Activated naive CD4-positive, alpha-beta T cell treated with anti-CD3 and anti-CD28 coated beads, Interleukin-2, amount 50 U/mL, for 72 hours (primary cell): ENCODE measurements around the gene JUNB. TPM values are rescaled to one million over a fixed set of nuclear protein-coding genes. Genes with fewer than 3 reads are reported as not detected.

ENCODE experiments used
- ATAC-seq, 2 donors: fragments of 150-1000 bp; cut with Tn5 transposase; 2 replicates each; pipeline ENCODE4 v1.10.0; 2021; ENCODE audit warnings: mild to moderate bottlenecking in 2 of 2, moderate library complexity in 2 of 2
- DNase-seq, 2 donors: peaks; one replicate each; pipeline ENCODE4 v3.0.0; 2021 to 2022; ENCODE audit warnings: low spot score in 2 of 2
- H3K27ac Mint-ChIP-seq, 2 donors: one replicate each; pipeline ENCODE4 v1.8.0; 2022; ENCODE audit warnings: mild to moderate bottlenecking in 2 of 2, mixed read lengths in 2 of 2
- H3K36me3 Mint-ChIP-seq, 2 donors: one replicate each; pipeline ENCODE4 v1.8.0; 2022; ENCODE audit warnings: mixed read lengths in 2 of 2
- H3K9me3 Mint-ChIP-seq, 2 donors: one replicate each; pipeline ENCODE4 v1.8.0; 2022; ENCODE audit warnings: mixed read lengths in 2 of 2
- total RNA-seq, 2 donors: library from RNA; stranded (reverse); gene quantifications; one replicate each; pipeline ENCODE4 v1.2.3, GENCODE V29; 2022

Gene JUNB
- total RNA-seq, 2 donors from 2014 or later = 400 to 402 TPM

DNA sequence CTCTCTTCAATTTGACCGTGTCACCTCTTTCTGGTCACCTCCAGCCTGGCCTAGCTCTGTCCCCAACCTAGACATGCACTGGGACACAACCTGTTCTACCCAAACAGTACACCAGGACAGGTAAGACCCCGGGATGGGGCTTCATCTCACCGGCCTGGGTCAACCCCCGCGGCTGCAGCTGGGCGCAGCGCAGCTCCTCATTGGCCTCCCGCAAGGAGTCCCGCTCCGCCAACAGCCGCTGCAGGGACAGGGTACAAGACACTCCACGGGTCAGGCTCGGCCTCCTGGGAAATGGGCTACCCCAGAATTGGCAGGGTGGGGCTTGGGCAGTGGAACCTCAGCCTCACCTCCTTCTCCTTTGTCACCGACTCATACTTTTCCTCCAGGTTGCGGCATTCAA is 23.6 kb upstream of the JUNB start:
- ATAC-seq (no peak), DNase-seq (no peak)
- no peaks in the 10 kb centered on the region for H3K36me3 Mint-ChIP-seq

DNA sequence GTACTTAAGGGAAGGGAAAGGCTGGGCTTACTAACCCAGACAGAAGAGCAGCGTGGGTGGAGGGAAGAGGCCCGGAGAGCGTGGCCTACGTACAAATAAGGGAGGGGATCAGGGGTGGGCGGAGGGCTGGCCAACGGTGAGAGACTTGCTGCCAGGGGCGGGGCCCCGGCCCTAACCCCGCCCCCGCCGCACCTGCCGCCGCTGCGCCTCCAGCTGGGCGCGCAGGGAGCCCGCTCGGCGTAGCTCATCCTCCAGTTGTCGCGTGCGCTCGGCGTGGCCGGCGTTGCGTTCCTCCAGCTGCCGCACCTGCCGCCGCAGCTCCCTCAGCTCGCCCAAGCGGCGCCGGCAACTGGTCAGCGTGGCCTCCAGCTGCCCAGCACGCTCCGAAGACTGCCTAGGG is 21.6 kb upstream of the JUNB start:
- no peaks in the 10 kb centered on the region for H3K9me3 Mint-ChIP-seq
- ATAC-seq (peak; percentile 55 to 65), DNase-seq (no peak)
- no peaks in the 10 kb centered on the region for H3K36me3 Mint-ChIP-seq
- no peak overlapping the region for H3K27ac Mint-ChIP-seq

More for the DNA sequence above, 23.6 kb upstream of the JUNB start:
- Mint-ChIP-seq H3K9me3 (no peaks in the 10 kb centered on the region), H3K27ac (no peak overlapping the region)

DNA sequence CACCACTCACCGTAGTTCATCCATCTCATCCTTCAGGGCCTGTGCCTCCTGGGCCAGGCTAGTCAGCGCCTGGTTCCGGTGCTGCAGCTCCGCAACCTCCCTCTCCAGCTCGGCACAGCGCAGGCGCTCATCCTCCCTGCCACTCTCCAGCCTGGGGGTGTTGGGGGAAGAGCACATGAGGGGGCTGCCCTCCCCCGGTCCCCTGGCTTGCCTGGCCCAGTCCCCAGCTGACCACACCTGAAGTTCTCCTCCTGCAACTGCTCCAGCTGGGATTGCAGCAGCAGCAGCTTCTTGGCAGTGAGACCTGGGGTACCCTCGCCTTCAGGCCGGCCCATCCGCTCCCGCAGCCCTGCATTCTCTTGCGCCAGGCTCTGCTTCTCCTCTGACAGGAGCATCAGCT is 20.4 kb upstream of the JUNB start:
- DNase-seq = no peak
- Mint-ChIP-seq H3K36me3 (no peaks in the 10 kb centered on the region), H3K27ac (no peak overlapping the region), H3K9me3 (no peaks in the 10 kb centered on the region)
- ATAC-seq = no peak

DNA sequence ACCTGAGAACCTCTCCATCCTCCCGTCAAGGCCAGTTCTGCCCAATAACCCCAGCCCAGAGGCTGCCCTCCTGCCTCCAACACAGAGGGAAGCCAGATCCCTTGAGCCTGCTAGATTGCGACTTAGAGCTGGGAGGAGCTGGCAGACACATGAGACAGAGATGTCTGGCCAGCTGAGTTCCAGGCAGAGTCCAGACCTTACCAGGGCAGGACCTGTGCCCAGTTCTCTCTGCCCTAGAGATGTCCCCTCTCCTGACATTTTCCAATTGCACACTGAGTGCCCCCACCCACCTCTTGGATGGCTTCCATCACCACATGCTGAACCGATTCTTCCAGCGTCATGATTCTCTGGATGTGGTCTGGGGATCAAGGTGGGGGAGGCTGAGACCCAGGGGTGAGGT is 19.0 kb upstream of the JUNB start:
- H3K27ac Mint-ChIP-seq = no peak overlapping the region
- no peak for ATAC-seq
- no peaks in the 10 kb centered on the region for H3K9me3 Mint-ChIP-seq
- H3K36me3 Mint-ChIP-seq = no peaks in the 10 kb centered on the region
- DNase-seq = no peak

DNA sequence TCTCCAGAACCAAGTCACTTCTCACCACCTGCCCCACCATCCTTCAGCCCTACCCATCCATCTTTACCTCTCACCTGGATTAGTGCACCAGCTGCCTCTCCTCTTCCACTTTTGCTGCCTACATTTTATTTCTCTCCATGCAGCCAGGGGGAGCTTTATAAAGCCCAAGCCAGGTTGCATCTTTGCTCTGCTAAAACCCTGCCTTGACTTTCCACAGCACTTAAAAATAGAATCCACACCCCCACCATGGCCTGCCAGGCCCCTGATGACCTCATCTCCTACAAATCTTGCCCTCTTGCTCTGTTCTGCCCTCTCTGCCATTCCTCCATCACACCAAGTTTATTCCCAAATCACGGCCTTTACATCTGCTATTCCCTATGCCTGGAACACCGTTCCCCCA is 17.7 kb upstream of the JUNB start:
- H3K9me3 Mint-ChIP-seq = no peaks in the 10 kb centered on the region
- peaks cover 0 to 4% of the 10 kb centered on the region in 2 donors for H3K36me3 Mint-ChIP-seq
- no peak for DNase-seq
- no peak overlapping the region for H3K27ac Mint-ChIP-seq
- no peak for ATAC-seq

DNA sequence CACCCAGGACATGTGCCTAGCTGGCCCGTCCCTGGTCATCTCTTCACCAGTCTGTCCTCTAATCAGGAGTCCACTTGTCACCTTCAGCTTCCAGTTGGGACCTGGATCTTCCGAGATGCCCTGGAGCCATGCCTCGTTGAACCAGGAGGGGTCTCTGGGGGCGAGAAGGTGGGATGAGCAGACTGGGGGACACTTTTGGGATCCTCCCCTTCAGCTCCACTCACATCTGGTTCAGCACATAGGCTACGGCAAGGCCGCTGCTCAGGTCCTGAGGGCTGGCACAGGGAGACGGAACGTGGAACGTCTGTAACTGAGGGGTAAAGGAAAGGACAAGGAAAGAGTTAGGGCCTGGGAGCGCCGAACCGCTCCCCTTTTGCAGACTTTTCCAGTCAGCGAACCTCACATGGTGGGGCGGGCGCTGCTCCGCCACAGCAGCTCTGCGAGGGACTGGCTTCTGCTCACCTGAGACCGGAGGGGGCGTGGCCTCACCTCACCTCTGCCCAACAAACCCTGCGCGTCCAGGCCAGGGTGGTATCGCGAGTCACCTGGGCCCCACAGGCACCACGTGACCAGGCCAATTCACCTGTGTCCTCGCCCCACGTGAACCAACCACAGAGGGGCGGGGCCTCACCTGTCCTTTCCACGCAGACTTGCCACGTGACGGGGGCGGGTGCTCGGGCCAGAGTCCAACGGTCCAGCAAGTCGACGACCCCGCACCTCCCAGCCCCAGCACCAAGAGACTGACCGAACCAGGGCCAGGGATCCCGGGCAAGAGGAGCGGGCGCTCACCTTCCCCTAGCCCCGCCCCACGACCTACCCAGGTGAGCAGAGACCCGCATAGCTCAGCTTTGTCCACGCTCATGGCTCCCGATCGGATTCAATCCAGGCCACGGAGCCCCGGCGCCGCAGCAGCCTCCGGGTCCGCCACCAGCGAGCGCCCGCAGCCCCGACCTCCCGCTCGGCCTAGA is 16.4 kb upstream of the JUNB start, which contains the start of gene HOOK2:
Gene HOOK2, minus strand, starts transcription at position 965 of the 968 bp plus-strand sequence. Its CDS starts 103 bp downstream, at position 862.
- DNase-seq (no peak), ATAC-seq (no peak)
- H3K36me3 Mint-ChIP-seq = peaks cover 0 to 5% of the 10 kb centered on the region in 2 donors
- no peaks in the 10 kb centered on the region for H3K9me3 Mint-ChIP-seq
- H3K27ac Mint-ChIP-seq = peak within 1 kb of the TSS; percentile 30 to 74

DNA sequence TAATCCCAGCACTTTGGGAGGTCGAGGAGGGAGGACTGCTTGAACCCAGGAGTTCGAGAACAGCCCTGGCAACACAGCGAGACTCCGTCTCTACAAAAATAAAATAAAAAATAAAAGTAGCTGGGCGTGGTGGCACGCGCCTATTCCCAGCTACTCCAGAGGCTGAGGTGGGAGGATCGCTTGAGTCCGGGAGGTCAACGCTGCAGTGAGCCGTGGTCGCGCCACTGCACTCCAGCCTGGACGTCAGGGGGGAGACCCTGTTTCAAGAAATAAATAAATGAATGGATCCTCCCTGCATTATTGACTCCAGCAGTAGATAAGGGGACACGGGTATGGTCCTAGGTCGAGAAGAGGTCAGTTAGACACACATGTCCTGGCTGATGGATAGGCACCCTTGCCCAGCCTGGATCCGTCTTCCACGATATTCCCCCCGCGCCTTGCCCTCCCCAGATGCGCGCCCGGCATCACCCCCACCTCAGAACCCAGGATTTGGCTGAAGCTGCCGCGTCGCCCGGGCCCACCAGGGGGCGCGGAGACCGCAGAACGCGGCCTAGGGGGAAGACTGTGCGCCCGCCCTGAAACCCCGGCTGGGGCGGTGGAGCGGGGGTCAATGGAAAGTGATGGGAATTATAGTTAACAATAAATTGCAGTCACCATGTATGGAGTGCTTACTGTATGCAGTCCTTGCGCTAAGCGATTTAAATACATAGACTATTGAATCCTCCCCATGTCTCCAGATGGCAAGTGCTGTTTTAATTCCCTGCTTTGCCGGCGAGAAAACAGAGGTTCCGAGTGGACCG is 13.9 kb upstream of the JUNB start:
- Mint-ChIP-seq H3K36me3 (peaks cover 0 to 5% of the 10 kb centered on the region in 2 donors), H3K9me3 (no peaks in the 10 kb centered on the region), H3K27ac (peak overlapping the region; percentile 86 to 87)
- DNase-seq (peak; percentile 81 to 94), ATAC-seq (peak; percentile 45 to 47)

DNA sequence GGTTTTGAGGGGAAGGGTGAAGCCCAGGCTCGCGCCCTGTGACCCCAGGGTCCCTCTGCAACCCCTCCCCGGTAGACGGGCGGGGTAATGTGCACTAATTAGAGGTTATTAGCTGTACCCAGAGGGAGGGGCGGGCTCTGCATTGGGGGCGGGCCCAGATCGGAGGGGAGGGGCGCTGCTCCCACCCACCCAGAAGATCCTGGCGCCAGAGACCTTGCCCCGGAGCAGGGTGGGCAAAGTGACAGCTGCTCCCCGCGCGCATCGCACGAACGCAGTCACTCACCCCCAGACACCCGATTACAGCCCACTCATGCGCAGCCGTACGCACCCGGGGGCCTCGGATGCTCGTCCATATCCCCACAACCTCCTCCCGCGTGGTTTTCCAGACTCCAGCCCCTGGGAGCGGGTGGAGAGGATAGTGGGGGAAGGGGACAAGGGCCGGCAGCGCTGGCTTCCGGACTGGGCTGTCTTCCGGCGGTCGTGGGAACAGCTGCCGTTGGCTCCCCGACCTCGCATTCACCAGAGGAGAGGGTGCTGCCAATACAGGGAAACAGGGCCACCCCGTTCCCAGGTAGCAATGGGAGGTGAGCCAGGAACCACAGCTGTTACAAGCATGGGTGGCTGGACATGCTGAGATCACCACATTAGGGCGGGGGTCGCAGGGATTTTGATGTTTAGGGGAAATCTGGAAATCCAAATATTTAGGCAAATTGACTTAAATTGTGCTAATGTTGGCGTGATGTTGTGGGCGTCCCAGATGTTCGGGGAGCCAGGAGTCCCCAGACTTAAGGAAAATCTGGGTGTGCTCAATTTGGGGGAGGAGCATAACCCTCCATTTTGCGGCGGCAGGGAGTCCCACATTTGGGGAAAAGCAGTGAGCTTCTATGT is 13.0 kb upstream of the JUNB start:
- Mint-ChIP-seq H3K9me3 (no peaks in the 10 kb centered on the region), H3K27ac (peak overlapping the region; percentile 86 to 87), H3K36me3 (peaks cover 0 to 5% of the 10 kb centered on the region in 2 donors)
- ATAC-seq (peak in 1 of 2 donors; percentile 20), DNase-seq (peak; percentile 54 to 64)

DNA sequence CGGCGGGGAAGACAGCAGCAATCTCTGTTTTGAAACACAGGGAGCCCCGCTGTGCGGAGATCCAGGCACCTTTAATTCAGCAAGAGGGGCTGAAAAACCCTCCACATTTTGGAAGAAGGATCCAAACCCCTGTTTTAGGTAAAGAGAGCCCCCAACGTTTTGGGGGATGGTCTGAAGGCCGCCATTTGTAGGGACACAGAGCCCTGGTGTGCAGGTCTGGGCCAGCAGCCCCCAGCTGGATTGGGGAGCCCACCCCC is 12.5 kb upstream of the JUNB start:
- Mint-ChIP-seq H3K9me3 (no peaks in the 10 kb centered on the region), H3K36me3 (peaks cover 0 to 5% of the 10 kb centered on the region in 2 donors), H3K27ac (peak overlapping the region; percentile 86 to 87)
- DNase-seq = no peak
- ATAC-seq = no peak

DNA sequence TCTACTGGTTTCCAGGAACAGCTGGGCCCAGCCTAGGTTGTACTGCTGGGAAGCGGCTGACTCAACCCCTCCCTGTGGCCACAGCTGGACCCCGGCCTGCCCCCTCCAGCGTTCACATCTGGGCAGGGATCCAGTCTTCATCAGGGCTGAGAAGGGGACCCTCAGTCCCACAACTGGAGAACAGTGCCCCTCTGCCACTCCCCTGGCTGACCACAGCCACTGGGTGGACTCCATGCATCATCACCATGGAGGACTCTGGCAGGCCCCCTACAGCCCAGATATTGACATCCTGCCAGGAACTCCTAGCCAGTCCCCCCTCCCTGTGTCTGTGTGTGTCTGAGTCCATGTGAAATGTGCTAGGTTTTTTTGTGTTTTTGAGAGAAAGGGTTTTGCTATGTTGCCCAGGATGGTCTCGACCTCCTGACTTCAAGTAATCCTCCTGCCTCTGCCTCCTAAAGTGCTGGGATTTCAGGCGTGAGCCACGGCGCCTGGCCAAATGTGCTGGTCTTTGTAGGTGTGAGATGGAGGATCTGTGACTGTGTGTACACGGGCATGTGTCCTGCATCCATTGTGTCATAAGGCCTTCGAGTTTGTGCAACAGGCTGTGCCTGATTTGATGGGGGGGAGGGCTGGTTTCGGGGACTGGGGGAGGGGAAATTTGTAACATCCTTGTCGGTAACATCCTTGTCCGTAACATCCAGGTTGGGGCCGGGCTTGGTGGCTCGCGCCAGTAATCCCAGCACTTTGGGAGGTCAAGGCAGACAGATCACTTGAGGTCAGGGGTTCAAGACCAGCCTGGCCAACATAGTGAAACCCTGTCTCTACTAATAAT is 11.9 kb upstream of the JUNB start:
- ATAC-seq = no peak
- H3K9me3 Mint-ChIP-seq = no peaks in the 10 kb centered on the region
- no peak for DNase-seq
- H3K36me3 Mint-ChIP-seq = peaks cover 0 to 5% of the 10 kb centered on the region in 2 donors
- peak overlapping the region; percentile 79 to 87 for H3K27ac Mint-ChIP-seq

DNA sequence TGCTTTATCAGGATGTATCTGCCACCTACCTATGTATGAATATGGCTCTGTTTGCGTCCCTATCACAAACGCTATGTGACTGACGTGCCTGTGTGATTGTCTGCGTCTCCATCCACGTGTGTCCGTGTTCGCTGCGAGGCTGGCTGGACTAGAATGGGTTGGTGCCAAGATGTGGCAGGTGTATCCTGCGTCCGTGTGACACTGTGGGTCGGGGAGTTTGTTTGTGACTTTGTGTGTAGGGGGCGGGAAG is 9.2 kb upstream of the JUNB start:
- H3K27ac Mint-ChIP-seq = peak overlapping the region in 1 of 2 donors; percentile 96
- no peaks in the 10 kb centered on the region for H3K9me3 Mint-ChIP-seq
- DNase-seq = no peak
- no peak for ATAC-seq
- H3K36me3 Mint-ChIP-seq = peaks cover 0 to 5% of the 10 kb centered on the region in 2 donors

DNA sequence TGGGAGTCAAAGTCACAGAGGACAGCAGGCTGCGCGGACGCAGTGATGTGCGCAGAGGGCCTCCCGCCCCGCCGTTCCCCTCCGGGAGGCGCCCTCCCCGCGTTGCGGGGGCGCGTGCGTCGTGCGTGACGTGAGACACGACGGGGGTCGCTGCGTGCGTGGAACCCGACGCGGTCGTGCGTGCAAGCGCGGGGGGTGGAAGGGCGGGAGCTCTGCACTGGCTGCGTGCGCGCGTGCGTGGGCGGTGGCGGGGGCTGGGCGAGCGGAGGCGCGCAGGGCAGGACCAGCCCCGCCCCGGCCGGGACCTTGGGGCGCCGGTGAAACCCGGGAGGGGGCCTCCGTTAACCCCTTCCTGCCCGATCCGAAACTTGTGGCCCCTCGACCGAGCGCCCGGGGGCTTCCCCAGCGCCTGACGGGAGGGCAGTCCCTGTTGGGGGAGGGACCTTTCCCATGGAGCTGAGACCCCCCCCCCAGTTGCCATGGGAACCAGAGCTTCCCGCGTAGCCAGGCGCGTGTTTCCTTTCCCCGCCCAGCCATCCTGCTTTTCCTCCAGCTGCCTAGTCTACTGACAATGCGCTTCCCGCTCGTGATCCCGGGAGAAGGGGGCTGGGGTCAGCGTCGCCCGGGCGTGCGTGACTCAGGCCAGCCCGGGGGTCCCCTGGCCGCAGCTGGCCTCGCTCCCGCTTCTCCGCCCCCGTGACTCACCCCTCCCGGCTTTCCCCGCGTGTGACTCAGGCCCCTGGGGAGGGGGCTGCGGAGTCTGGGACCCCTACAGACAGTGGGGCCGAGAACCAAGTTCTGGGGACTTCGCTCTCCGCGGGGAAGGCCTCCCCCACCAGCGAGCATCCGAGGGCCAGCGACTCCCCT is 8.6 kb upstream of the JUNB start:
- H3K36me3 Mint-ChIP-seq = peaks cover 0 to 5% of the 10 kb centered on the region in 2 donors
- peak; percentile 53 to 63 for ATAC-seq
- peak overlapping the region in 1 of 2 donors; percentile 96 for H3K27ac Mint-ChIP-seq
- DNase-seq = peak; percentile 91 to 96
- no peaks in the 10 kb centered on the region for H3K9me3 Mint-ChIP-seq

DNA sequence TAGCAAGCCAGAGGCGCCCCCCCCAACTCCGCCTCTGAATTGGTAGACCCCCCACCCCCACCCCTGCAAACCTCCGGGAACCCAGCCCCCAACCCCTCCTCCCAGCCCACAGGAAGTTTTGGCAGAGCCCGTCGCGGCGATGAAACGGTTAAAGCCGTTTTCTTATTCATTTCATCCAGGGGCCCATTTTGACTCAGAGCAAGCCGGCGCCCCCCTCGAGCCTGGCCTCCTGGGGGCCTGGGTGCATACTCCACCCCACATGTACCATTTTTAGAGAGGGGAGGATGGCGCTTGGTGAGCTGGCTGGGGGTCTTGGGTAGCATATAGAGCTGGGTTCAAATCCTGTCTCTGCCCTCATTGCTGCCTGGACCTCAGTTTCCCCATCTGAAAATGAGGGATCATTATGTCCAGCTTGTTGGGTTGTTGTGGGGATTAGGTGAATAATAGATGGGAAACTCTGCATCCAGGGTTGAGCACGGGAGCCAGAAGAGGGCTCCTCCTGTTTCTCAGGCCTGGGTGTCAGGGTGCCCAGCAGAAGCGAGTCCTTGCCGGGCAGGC is 7.9 kb upstream of the JUNB start:
- Mint-ChIP-seq H3K36me3 (peaks cover 0 to 3% of the 10 kb centered on the region in 2 donors), H3K9me3 (no peaks in the 10 kb centered on the region), H3K27ac (peak overlapping the region in 1 of 2 donors; percentile 92)
- ATAC-seq (peak; percentile 38 to 50), DNase-seq (no peak)

DNA sequence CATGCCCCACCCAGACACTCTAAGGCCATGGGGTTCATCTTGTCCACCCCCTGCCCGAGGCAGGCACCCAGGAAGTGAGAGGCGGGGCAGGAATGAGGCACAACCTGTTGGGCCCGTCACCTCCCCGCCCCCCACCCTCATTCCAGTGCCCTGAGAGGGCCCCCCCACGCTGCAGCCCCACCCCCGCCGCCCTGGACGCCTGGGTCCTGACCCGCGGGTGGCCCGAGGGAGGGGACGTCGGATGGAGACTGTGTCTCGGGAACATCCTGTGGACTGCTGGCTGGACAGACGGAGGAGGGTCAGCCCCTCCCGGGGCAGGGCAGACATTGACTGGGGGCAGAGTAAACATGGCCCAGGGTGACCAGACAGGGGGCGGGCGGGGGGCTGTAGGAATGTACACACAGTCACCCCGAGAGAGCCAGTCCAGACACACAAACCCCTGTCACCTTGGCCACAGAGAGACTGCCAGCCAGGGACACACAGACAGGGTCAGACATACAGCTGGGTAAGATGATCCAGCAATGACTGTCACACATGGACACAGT is 7.4 kb upstream of the JUNB start:
- DNase-seq (no peak), ATAC-seq (no peak)
- Mint-ChIP-seq H3K36me3 (no peaks in the 10 kb centered on the region), H3K27ac (no peak overlapping the region), H3K9me3 (no peaks in the 10 kb centered on the region)
